Fibroblast of mammary gland (primary cell): ENCODE data around the gene ELAVL3.
A peak's percentile ranks its signal among the peaks of the same experiment; 100 is the strongest.

Source experiments
- DNase-seq: peaks from one replicate; pipeline ENCODE4 v3.0.0-alpha.2; 2010; ENCODE audit warnings: low read depth
- H3K4me3 ChIP-seq: 2 replicates; pipeline ENCODE4 v1.5.1; 2011; ENCODE audit warnings: low read depth, mild to moderate bottlenecking, low read length, moderate library complexity; ENCODE audit not compliant: control insufficient read depth
- TF ChIP-seq, protein P1 (sequence below): conservative IDR thresholded peaks from 2 replicates; pipeline ENCODE4 v1.5.1; 2011; ENCODE audit warnings: low read depth, low read length, inconsistent platforms; ENCODE audit not compliant: control insufficient read depth, insufficient read depth

The ELAVL3 gene

DNA sequence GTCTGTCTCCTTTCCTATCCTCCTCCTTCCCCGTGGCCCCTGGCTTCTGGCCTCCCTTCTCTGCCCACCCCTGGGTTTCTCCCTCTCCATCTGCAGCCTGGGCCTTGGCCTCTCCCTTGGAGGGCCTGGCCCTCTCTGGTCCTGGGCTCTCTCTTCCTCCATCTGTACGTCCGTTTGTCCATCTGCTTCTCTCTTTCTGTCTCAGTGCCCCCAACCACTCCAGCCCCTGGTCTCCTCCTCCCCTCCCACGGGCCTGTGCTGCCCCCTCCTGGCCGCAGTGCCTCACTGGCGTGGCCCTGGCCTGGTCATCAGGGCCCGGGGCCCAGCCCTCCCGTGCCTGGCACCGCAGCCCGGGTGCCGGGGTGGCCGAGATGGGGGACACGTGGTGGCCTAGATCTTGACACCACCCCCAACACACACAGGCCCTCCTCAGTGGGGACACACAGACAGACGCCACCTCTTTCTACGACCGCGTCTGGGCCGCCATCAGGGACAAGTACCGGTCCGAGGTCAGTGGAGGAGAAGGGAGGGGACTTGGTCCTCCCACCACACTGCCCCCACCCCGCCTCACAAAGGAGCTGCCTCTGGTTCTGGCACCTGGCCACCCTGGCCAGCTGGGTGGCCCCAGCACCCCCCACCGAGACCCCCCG lies 34.1 kb downstream of the ELAVL3 start:
- peak; percentile 21 for DNase-seq
- TF ChIP-seq, protein P1, sequence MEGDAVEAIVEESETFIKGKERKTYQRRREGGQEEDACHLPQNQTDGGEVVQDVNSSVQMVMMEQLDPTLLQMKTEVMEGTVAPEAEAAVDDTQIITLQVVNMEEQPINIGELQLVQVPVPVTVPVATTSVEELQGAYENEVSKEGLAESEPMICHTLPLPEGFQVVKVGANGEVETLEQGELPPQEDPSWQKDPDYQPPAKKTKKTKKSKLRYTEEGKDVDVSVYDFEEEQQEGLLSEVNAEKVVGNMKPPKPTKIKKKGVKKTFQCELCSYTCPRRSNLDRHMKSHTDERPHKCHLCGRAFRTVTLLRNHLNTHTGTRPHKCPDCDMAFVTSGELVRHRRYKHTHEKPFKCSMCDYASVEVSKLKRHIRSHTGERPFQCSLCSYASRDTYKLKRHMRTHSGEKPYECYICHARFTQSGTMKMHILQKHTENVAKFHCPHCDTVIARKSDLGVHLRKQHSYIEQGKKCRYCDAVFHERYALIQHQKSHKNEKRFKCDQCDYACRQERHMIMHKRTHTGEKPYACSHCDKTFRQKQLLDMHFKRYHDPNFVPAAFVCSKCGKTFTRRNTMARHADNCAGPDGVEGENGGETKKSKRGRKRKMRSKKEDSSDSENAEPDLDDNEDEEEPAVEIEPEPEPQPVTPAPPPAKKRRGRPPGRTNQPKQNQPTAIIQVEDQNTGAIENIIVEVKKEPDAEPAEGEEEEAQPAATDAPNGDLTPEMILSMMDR, result peak; percentile 61
- H3K4me3 ChIP-seq, result no peak overlapping the region

DNA sequence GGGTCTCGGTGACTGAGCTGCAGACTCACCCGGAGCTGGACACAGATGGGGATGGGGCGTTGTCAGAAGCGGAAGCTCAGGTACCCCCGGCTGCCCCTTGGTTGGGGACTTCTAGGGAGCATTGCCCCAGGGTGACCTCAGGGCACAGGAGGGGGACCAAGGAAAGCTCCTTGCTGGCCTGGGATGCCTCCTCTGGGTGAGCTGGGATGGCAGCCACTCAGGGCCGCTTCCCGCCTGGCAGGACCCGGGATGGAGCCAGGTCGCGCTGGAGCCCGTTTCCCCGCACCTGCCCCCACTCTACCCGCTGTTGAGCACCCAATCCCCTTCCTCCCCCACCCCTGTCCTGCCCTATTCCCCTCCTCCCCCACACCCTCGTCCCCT lies 34.6 kb downstream of the ELAVL3 start:
- no peak overlapping the region for H3K4me3 ChIP-seq
- TF ChIP-seq, protein P1, result no peak
- no peak for DNase-seq

DNA sequence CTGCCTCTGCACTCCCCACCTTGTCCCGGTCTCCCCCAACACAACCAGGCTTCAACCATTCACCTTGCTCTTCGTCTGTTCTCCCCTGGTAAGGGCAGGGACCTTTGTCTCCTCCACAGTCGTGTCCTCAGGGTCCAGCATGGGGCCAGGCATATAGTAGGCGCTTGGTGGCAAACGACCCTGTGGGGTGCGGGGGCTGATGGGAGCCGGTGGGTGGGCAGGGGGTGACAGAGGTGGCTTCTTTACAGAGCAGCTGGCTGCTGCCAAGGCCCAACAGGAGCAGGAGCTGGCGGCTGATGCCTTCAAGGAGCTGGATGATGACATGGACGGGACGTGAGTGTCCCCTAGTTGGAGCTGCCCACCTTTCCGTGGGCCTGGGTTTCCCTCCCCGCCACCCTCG lies 35.7 kb downstream of the ELAVL3 start:
- H3K4me3 ChIP-seq, result no peak overlapping the region
- no peak for DNase-seq
- TF ChIP-seq, protein P1, result no peak

DNA sequence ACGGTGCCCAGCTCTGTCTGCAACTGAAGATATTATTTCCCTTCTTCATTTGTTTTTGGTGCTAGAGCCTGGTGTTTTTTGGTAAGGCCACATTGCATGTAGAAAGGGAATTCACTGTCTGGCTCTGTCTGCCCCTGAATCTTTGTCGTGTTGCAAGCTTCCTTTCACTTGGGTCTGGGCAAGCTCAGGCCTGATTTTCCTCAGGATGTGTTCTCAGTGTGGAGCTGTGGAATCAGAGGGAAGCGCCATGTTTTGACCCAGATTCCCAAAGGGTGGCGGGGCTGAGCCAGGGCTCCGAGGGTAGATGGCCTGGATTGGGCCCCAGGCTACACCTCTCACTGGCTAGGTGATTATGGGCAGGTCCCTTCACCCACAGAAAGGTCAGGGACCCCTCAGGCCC lies 36.8 kb downstream of the ELAVL3 start:
- no peak overlapping the region for H3K4me3 ChIP-seq
- DNase-seq, result no peak
- TF ChIP-seq, protein P1, result no peak

DNA sequence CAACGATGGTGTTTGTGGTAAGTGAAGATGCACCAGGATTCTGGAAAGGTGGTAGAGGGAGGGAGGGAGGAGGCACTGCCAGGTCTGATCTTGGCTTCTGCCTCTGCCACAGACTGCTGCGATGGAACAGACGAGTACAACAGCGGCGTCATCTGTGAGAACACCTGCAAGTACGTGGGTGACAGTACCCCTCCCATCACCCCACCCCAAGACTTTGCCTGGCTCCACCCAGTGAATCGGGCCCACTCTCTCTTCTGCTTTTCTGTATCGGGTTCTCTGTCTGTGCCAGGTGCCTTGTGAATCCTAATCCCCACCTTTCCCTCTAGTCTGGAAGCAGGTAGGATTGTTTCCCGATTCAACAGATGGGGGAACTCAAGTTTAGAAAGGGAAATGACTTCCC lies 42.9 kb downstream of the ELAVL3 start:
- DNase-seq, result no peak

DNA sequence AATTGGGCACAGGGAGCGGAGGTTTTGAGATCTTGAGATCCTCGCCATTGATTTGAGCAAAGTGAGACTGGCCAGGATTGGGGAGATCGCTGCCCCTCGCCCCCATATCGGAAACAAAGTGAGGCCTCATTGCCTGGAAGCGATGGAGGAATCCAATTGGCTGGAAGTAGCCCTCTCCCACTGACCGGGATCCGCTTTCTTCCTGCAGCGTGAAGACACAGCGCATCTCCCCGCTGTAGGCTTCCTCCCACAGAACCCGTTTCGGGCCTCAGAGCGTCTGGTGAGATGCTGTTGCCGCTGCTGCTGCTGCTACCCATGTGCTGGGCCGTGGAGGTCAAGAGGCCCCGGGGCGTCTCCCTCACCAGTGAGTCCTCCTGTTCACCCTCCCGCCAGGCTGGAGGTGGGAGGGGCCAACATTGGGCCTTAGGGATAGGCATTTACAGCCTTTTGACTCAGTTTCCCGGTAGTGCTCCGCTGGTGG lies 45.0 kb downstream of the ELAVL3 start:
- peak; percentile 20 for DNase-seq
- TF ChIP-seq, protein P1, result no peak
- H3K4me3 ChIP-seq, result peak overlapping the region; percentile 96

More for the DNA sequence above, 42.9 kb downstream of the ELAVL3 start:
- TF ChIP-seq, protein P1, result no peak
- H3K4me3 ChIP-seq, result no peak overlapping the region
